ENCODE measurements around the gene ANXA6.

The ANXA6 gene

GRCh38 chr5:151084363-151084762, 73.2 kb downstream of the ANXA6 start:
- DNase-seq (ENCODE audit: low read depth in 2 of 2, low spot score in 1 of 2): no peak

- DNase-seq (ENCODE audit: low read depth in 2 of 2, low spot score in 1 of 2): peak in 1 of 2 donors; percentile 30
Observed at GRCh38 chr5:151083081-151083676, 74.4 kb downstream of the ANXA6 start.

GRCh38 chr5:151082282-151082902, 75.2 kb downstream of the ANXA6 start:
- DNase-seq (ENCODE audit: low read depth in 2 of 2, low spot score in 1 of 2): no peak

- DNase-seq (ENCODE audit: low read depth in 2 of 2, low spot score in 1 of 2): no peak
Observed at GRCh38 chr5:151081431-151082281, 75.9 kb downstream of the ANXA6 start.

- DNase-seq (ENCODE audit: low read depth in 2 of 2, low spot score in 1 of 2): peak; percentile 80 to 87
Observed at GRCh38 chr5:151080613-151081430, 76.8 kb downstream of the ANXA6 start, which contains the start of gene TNIP1. TNIP1 (minus strand) TSS chr5:151081034; CDS start chr5:151065095, 15,939 bp downstream.

- DNase-seq (ENCODE audit: low read depth in 2 of 2, low spot score in 1 of 2): no peak
Observed at GRCh38 chr5:151079838-151080612, 77.6 kb downstream of the ANXA6 start.

GRCh38 chr5:151078490-151079262, 78.9 kb downstream of the ANXA6 start:
- no peak for DNase-seq (ENCODE audit: low read depth in 2 of 2, low spot score in 1 of 2)

- no peak for DNase-seq (ENCODE audit: low read depth in 2 of 2, low spot score in 1 of 2)
Observed at GRCh38 chr5:151077967-151078366, 79.6 kb downstream of the ANXA6 start.

GRCh38 chr5:151077419-151077818, 80.2 kb downstream of the ANXA6 start:
- DNase-seq (ENCODE audit: low read depth in 2 of 2, low spot score in 1 of 2): no peak

- DNase-seq (ENCODE audit: low read depth in 2 of 2, low spot score in 1 of 2): no peak
Observed at GRCh38 chr5:151076616-151077015, 81.0 kb downstream of the ANXA6 start.

GRCh38 chr5:151075698-151076331, 81.8 kb downstream of the ANXA6 start:
- no peak for DNase-seq (ENCODE audit: low read depth in 2 of 2, low spot score in 1 of 2)

GRCh38 chr5:151074557-151074956, 83.0 kb downstream of the ANXA6 start:
- DNase-seq (ENCODE audit: low read depth in 2 of 2, low spot score in 1 of 2): no peak

- no peak for DNase-seq (ENCODE audit: low read depth in 2 of 2, low spot score in 1 of 2)
Observed at GRCh38 chr5:151073280-151073679, 84.3 kb downstream of the ANXA6 start.

- DNase-seq (ENCODE audit: low read depth in 2 of 2, low spot score in 1 of 2): no peak
Observed at GRCh38 chr5:151072630-151073025, 85.0 kb downstream of the ANXA6 start.

- DNase-seq (ENCODE audit: low read depth in 2 of 2, low spot score in 1 of 2): no peak
Observed at GRCh38 chr5:151071848-151072629, 85.5 kb downstream of the ANXA6 start.

- DNase-seq (ENCODE audit: low read depth in 2 of 2, low spot score in 1 of 2): no peak
Observed at GRCh38 chr5:151071021-151071420, 86.6 kb downstream of the ANXA6 start.

- no peak for DNase-seq (ENCODE audit: low read depth in 2 of 2, low spot score in 1 of 2)
Observed at GRCh38 chr5:151070449-151070848, 87.1 kb downstream of the ANXA6 start.

- no peak for DNase-seq (ENCODE audit: low read depth in 2 of 2, low spot score in 1 of 2)
Observed at GRCh38 chr5:151068433-151069197, 89.0 kb downstream of the ANXA6 start.

All from stimulated activated CD8-positive, alpha-beta memory T cell treated with anti-CD3 and anti-CD28 coated beads, Interleukin-4, amount 100 ng/mL, for 1 hour (primary cell).